ENCODE results near the gene TNFRSF21.
"Not testable (repeated sequence)": the region's sequence is repeated elsewhere in the genome, so short reads cannot be mapped to it uniquely, and the experiment has no call there.

The TNFRSF21 gene

DNA sequence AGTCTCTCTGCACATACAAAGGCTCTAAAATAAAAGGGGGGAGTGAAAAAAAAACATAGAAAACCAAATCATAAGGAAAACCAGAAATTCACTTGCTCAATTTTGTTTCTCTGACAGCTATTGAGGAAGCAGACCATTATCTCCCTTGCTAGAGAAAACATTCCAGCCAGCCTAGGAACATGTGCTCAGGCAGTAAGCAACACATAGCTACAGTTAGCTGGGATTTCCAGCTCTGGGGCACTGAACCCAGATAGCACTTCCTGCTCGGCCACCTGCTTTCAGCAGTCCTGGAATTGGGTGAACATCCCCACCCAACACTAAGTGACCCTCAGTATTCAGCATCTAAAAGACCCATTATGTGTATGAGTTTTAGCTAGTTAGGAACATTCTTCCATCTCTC lies 61.3 kb downstream of the TNFRSF21 start:
- DNase-seq = no peak

DNA sequence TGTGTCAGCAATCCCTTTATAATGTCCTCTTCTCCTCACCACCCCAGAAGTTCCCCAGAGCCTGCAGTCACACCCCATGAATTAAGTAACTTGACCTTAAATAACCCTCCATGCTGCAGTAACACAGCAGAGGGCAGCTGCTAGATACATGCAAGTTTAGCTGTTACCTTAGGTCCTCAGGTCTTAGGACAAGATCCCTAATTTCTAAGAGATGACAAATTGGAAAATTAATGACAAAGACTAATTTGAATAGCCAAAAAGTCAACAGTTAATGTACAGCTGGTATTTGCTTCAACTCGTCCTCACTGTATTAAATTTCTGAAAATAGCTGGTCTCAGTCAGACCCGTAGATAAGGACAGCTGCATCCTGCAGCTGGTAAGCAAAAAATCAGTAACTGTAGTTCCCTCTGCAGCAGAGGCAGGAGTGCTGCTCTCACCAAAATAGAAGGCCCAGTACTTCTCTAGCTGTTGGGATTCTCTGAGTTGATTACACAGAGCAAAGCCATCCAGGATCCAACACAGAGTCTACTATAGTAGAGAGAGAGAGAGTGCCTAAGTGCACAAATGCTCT lies 62.4 kb downstream of the TNFRSF21 start:
- peak; percentile 85 for DNase-seq

DNA sequence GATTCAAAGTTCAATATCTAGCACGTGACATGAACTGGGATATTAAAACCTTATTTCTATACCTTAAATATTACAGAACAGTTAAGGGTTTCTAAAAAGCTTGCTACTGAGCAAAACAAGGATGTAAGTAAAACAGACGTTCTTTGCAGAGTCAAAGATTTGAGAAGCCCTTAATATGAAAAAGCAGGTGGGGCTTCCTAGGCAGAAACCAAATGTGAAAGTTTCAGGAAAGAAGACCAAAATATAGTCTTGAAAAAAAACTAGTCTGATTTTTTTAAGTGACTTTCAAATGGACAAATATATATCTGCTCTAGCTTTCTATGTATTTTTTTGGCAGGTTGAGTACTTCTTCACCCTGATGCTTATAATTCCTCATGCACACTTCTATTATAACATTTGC lies 63.2 kb downstream of the TNFRSF21 start:
- DNase-seq = no peak

DNA sequence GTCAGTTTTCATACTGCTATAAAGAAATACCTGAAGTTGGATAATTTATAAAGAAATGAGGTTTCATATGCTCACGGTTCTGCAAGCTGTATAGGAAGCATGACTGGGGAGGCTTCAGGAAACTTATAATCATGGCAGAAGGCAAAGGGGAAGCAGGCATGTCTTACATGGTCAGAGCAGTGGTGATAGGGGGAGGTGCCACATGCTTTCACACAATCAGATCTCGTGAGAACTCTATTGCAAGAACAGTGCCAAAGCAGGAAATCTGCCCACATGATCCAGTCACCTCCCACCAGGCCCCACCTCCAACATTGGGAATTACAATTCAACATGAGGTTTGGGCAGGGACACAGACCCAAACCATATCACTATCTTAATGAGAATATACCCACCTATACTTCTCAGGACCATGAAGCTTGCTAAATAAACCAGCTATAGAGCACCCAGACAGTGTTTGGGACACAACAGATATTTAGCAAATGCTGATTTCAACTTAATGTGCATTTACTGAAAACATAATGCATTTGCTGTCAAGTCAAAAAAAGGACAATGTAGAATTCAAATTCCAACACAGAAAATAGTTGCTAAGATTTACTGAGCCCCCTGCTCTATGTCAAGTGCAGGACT lies 63.8 kb downstream of the TNFRSF21 start:
- DNase-seq = no peak

DNA sequence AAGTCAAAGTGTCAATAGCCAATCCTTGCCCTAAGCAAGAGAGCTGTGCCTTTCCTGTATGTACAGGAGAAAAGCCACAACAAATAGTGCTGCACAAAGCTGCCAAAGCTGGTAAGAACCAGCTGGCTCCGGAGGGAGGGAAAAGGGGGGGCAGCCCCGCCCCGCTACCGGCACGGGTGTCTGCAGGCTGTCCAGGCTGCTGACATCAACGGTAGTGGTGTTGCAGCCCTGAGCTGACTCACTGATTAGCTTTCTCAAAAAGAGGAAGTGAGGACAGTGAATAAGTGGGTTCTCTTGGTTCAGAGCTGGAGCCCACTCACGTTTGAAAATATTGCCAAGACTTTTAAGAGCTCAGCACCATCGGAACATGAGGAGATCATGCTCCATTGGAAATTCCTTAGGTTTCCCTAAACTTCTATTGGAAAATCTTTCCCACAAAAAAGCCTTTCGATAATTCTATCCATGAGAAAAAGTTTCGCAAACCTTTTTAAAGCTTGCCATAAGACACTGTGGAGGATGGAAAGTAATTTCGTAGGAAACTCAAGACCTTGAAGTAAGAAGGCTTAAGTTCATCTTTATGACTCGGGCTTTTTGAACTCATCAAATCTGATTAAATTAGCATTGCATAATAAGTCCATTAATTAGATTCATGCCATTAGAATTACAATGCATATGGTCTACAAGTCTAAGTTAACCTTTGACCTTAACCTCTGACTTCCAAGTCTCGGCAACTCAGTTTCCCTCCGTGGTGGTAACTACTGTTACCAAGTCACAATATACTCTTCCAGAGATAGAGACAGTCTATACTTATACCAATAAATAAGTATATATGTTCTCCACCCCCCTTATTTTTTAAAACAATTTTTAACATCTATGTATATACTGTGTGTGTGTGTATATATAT lies 67.0 kb downstream of the TNFRSF21 start:
- DNase-seq = peak; percentile 87

DNA sequence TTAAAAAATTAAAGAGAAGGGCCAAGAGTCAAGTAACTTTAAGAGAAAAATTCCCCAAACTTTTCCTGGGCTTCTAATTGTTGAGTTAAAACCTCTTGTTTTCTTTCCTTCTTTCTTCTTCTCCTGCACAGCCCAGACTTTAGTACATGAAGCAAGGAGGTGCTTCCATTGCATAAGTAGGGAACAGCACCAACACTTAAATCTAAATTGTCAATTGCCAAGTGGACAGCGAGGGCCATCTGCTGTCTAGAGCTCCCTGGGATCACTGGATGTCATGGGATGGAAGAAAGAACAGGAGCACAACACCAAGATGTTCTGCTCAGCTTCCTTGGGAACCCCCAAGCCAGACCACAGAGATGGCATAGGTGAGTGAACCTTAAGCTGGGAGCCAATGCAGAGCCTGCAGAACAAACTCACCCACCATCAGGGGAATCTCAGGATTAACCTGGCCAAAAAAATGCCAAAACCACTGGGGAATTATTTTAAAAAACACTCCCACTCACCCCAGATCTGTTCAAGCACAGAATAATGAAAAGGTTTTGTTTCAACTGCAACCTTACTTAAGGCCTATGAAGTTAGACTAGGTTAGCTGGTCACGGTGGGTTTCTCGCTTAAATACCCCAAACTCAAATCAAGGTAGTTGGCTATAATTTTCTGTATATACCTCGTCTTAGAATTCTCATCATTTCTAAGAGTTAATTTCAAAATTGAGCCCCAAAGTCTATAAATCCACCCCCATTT lies 67.8 kb downstream of the TNFRSF21 start:
- no peak for DNase-seq

DNA sequence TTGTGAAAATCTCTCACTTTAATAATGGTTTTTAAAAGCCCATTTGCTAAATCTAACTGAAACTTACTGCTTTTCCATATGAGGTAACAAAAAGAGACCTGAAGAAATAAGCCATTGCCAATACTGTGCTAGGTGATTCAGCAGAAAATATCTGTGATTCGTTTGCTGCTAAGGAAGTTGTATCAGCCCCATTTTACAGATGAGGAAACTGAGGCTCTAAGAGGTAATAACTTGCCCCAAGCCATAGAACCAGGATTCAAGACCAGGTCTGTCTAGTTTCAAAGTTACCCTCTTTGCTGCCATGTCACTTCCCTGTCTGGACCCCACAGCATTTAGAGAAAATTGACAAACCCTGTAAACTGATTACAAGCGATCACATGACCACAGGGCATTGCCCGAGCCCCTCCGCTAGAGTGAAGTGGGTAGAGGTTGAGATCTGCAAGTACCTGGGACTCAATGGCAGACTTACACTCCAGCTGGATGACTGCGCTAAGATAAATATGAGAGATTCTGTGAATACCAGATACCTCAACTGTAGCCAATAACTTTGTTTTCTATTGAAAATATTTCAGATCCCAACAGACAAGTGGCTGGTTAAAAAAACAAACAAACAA lies 69.3 kb downstream of the TNFRSF21 start:
- no peak for DNase-seq

DNA sequence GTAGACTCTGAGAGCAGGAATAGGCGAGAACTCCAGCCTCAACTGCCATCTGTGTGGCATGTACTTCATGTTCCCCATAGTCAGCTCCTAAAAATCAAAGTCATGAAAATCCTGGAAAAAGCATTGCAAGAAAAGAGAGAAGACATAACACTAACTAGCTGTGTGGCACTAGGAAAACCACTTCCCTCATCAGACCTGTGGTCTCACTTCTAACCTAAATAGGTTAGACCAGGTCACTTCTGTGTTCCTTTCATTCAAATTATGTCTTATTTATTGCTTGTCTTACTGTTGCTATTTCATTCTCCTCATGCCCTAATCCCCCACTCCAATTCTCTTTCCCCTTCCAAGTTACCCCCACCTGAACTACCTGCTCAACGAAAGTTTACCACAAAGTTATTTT lies 70.2 kb downstream of the TNFRSF21 start:
- DNase-seq = no peak

DNA sequence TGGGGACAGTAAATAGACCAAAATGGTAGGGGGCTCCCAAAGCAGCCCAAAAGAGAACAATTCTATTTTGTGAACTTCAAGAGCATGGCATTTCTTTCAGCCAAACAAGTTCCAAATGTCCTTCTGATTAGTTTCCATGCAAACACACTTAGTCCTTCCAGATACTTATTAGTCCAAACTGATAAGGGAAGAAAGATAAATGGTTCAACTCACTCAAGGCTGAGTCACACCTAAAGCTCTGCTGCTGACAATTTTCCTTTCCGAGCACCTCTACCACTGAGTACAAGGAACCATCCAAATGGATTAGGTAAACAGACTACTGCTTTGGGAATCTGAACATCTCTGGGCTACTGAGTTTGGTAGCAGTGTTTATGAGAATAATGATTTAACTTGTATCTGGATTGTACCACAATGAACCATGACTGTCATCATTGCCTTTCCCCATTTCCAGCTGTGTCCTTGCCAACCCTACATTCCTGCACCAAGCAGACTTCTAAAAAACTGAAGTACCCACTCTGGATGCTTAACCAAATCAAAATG lies 71.2 kb downstream of the TNFRSF21 start:
- no peak for DNase-seq

DNA sequence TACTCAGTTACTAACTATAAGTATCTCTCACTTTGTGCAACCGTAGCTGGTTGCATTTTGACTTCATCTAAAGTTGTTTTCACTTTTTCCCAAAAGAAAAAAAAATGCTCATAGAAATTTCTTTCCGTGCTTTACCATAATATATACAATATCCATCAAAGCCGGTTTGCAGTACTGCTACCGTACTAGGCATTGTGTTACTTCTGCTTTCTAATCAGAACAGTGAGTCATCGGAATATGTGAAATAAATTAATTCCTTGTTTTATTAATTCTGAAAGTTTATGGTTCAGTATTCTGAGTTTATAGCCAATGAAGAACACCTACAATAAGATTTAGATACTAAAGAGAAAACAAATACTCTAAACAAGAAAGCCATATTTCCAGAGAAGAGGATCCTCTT lies 72.5 kb downstream of the TNFRSF21 start:
- DNase-seq = no peak

DNA sequence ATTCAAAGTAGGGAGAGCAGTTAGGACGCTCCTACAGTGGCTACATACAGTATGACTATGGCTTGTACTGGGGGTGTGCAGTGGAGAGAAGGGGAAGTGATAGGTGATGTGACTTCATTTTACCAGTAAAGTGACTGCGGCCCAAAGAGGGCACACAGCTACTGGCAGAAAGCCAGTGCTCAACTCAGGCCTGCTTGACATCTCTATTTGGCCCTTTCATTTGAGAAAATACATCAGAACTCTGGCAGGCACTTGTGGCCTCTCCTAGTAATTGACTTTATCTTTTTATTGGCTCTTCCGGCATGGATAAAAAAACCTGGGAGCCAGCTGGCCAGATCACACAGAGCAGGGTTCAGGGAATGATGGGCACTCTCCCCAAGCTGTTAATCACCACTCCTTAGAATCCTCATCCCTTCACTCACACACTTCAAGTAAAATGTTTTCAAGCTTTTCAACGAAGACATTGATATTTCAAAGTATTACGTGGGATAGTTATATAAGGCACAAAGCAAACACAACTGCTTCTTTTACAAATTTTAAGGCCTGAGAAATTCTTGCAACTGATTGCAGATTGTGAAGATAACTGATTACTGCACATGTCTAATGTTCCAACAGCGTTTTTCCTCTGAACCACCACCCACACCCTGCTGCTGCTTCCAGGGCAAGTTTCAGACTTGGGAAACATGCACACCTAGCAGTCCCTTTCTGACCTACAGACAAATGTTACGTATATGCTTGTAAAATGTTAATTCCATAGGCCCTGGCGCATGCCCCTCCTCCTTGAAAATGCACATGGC lies 73.5 kb downstream of the TNFRSF21 start:
- peak; percentile 97 for DNase-seq

DNA sequence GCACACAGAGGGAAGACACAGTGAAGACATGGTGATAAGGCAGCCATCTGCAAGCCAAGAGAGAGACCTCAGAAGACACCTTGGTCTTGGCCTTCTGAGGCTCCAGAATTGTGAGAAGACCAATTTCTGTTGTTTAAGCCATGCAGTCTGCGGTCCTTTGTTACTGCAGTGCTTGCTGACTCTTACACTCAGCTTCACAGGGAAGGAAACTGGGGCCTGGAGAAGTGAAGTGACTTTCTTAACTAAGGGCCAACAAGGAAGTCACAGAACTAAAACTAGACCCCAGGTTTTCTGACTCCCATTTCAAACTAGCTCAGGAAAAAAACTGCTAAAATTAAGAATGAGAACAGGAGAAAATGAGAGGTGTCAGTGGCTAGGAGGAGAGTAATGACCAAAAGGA lies 74.3 kb downstream of the TNFRSF21 start:
- DNase-seq = no peak

DNA sequence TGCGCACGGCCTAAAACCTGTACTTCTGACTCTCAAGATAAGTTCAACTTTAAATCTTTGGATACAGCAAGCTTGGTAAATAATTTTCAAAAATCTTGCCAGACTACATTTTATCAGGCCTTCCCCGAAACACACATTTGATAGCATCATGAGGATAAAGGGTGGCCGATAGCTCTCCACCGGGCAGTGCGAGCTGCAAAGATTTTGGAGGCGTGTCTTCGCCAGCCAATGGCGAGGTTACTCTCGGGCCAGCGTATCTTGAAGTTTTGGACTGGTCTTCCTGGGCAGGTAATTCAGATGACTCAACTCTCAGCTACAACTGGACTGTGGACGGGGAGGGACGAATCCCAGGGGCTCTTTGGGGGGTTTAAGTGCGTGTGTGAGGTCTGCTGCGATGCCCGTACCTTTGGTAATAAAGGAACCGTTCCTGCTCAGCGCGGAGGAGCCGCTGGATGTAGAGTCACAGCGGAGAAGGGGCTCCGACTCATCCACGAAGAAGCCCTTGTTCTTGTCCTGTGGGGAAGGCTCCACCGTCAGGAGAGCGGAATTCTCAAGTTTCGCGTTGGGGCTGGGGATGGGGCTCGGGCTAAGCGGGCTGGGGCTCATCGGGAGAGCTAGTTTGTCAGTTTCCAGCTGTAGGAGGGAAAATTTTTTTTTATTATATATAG lies 75.3 kb downstream of the TNFRSF21 start:
- DNase-seq = no peak

DNA sequence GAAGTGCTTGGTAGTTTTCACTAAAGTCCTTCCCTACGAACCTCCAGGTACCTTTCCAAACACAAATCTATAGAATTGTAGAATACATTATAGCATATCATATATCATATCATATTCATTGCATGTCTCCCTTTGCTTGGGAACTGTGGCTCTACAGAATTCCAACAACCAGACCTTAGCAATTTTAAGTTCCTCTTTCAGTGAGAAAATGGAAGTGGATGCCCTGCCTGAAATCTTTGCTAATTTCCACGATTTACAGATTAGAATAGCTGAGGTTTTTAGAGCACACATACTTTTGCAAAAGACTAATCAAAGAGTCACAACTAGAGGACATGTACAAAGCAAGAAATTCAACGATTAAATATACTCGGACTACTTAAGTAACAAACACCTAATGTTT lies 78.6 kb downstream of the TNFRSF21 start:
- DNase-seq = no peak

DNA sequence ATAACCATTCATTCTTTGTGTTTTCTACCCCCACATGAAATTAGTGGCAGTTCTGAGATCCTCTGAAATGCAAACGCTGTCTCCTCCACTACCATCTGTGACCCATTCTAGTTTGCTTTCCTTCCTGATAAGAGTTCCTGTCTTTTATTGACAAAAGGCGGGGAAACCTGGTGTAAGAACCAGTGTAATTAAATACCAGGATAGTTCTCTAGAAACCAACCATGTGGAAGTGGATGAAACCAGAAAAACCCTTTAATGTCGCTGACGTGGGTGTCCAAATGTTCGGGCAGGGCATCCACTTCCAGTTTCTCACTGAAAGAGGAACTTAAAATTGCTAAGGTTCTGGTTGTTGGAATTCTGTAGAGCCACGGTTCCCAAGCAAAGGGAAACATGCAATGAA lies 79.1 kb downstream of the TNFRSF21 start:
- peak; percentile 69 for DNase-seq

DNA sequence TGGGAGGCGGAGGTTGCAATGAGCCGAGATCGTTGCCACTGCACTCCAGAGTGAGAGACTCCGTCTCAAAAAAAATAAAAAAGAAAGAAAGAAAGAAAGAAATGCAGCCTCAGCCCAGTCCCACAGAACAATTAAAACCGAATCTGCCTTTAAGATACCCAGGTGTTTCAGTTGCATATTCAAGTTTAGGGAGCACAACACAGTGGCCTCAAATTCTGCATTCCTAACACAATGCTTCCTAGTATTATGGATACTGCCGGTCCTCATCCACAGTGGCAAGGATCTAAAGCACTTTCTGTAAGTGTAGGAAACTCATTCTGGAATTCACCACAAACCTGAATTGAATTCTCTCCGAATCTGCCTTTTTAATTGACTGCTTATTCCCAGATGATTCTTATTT lies 80.5 kb downstream of the TNFRSF21 start:
- DNase-seq = no peak

DNA sequence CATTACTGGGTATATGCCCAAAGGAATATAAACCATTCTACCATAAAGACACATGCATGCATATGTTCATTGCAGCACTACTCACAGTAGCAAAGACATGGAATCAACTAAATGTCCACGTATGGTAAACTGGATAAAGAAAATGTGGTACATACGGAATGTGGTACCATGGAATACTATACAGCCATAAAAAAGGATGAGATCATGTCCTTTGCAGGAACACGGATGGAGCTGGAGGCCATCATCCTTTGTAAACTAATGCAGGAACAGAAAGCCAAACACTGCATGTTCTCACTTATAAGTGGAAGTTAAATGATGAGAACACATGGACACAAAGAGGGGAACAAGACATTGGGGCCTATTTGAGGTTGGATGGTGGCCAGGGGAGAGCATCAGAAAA lies 81.6 kb downstream of the TNFRSF21 start:
- DNase-seq = not testable (repeated sequence)

DNA sequence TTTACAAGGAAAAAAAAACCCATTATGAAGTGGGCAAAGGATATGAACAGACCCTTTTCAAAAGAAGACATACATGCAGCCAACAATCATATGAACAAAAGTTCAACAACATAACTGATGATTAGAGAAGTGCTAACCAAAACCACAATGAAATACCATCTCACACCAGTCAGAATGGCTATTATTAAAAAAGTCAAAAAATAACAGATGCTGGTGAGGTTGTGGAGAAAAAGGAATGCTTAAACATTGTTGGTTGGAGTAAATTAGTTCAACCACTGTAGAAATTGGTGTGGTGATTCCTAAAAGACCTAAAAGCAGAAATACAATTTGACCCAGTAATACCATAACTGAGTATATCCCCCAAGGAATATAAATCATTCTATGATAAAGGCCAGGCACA lies 86.5 kb downstream of the TNFRSF21 start:
- not testable (repeated sequence) for DNase-seq

DNA sequence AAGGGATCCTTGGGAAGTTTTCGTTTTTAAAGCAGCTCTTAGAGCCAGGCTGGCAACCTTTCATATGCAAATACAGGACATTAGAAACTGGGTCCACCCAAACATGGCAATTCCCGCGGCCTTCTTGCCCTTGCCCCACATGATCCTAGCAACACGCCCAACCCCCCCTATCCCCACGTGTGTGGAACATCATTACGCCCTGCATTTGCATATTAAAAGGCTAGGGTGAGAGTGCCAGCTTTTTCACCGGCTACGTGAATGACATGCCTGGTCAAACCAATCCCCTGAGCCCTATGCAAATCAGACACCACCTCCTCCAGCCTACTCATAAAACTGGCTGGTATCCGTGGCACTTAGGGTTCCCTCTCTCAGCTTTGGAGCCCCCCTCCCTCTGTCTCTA lies 88.1 kb downstream of the TNFRSF21 start:
- DNase-seq = no peak

DNA sequence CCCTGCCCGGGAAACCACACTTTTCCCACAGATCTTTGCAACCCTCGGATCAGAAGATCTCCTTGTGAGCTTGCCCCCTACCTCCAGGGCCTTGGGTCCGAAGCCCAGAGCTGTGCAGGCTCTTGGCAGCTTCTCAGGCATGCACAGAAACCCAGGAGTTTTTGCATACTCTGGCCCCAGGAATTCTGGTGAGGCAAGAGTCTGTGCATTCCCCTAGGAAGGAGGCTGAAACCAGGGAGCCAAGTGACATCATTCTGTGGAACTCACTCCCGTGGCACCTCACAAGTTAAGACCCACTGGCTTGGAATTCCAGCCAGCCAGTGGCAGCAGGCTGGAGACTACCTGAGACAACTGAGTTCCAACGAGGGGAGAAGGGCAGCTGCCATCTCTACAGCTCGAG lies 100.1 kb downstream of the TNFRSF21 start:
- no peak for DNase-seq

DNA sequence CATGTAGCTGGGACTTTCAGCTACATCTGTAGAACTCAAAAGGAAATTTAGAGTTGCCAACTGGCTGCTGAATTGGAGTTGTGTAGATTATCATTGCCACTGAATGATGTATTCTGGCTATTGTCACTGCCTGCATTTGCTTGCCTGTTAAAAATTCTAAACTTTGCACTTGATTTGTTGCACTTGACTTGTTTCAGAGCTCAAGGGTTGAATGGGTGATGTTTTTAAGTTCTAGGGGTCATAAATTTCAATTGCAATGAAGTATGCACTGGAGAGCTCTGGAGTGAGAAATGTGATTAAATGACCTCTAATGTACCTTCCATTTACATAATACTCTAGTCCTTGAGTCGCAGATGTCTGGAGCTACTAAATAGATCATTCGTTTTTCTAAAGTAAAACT lies 102.4 kb downstream of the TNFRSF21 start:
- DNase-seq = no peak

All from NCI-H510A treated with DMSO at 0.1 percent for 48 hours (cell line).